Choroid plexus epithelial cell (primary cell): ENCODE results near the gene DNASE1L3.

Experiments used
- DNase-seq: peaks from one replicate; pipeline ENCODE4 v3.0.0-alpha.2; 2010; ENCODE audit warnings: low read depth
- H3K4me3 ChIP-seq: 2 replicates; pipeline ENCODE4 v1.5.1; 2011; ENCODE audit warnings: low read depth, mild to moderate bottlenecking, control low read depth, low read length, moderate library complexity
- CTCF ChIP-seq: conservative IDR thresholded peaks from 2 replicates; pipeline ENCODE4 v1.5.1; 2011; ENCODE audit warnings: low read depth, mild to moderate bottlenecking, control low read depth, inconsistent platforms, low read length, moderate library complexity

The DNASE1L3 gene

GRCh38 chr3:58151637-58152036 lies 59.1 kb downstream of the DNASE1L3 start:
- no peak overlapping the region for H3K4me3 ChIP-seq
- DNase-seq, result no peak
- no peak for TF ChIP-seq CTCF

GRCh38 chr3:58150810-58151199 lies 60.0 kb downstream of the DNASE1L3 start:
- no peak for TF ChIP-seq CTCF
- no peak for DNase-seq
- H3K4me3 ChIP-seq, result no peak overlapping the region

- DNase-seq, result no peak
- TF ChIP-seq CTCF, result no peak
These were observed 60.5 kb downstream of the DNASE1L3 start for GRCh38 chr3:58150130-58150809.

GRCh38 chr3:58148049-58148448 lies 62.7 kb downstream of the DNASE1L3 start:
- H3K4me3 ChIP-seq, result no peak overlapping the region
- no peak for TF ChIP-seq CTCF
- no peak for DNase-seq

More at GRCh38 chr3:58150130-58150809, 60.5 kb downstream of the DNASE1L3 start:
- H3K4me3 ChIP-seq, result no peak overlapping the region

- no peak for TF ChIP-seq CTCF
- DNase-seq, result peak; percentile 16
- no peak overlapping the region for H3K4me3 ChIP-seq
These were observed 66.1 kb downstream of the DNASE1L3 start for GRCh38 chr3:58144478-58145325.

- no peak for TF ChIP-seq CTCF
- H3K4me3 ChIP-seq, result no peak overlapping the region
- DNase-seq, result peak; percentile 43
These were observed 67.2 kb downstream of the DNASE1L3 start for GRCh38 chr3:58143417-58144055.
